Tibial artery (tissue), 4 donors: ENCODE data around the gene PCBP3.

Experiments used
- DNase-seq, 2 donors: peaks; one replicate each; pipeline ENCODE4 v3.0.0-alpha.2; 2019
- H3K27ac ChIP-seq, 2 donors: fragments of 200-600 bp; sonication (generic) in 1 of 2; 1 replicate in 1 of 2; 2 replicates in 1 of 2; pipeline ENCODE4 v1.5.1; 2018 to 2019; ENCODE audit warnings: mild to moderate bottlenecking in 1 of 2
- H3K27me3 ChIP-seq, 2 donors: fragments of 200-600 bp; sonication (generic) in 1 of 2; one replicate each; pipeline versions ENCODE4 v1.5.1 to v1.6.0; 2016 to 2019
- H3K36me3 ChIP-seq, 3 donors: fragments of 200-600 bp; sonication (generic) in 2 of 3; one replicate each; pipeline ENCODE4 v1.5.1; 2016 to 2019; ENCODE audit warnings: mild to moderate bottlenecking in 2 of 3
- H3K4me1 ChIP-seq, 4 donors: fragments of 200-600 bp; sonication (generic) in 2 of 4; 1 replicate in 3 of 4; 2 replicates in 1 of 4; pipeline ENCODE4 v1.5.1; 2016 to 2019
- H3K4me3 ChIP-seq, 2 donors: fragments of 200-600 bp; sonication (generic) in 1 of 2; 1 replicate in 1 of 2; 2 replicates in 1 of 2; pipeline ENCODE4 v1.5.1; 2018 to 2019; ENCODE audit warnings: mild to moderate bottlenecking in 2 of 2
- H3K9me3 ChIP-seq, 3 donors: fragments of 200-600 bp; sonication (generic) in 1 of 3; one replicate each; pipeline ENCODE4 v1.5.1; 2016 to 2019
- CTCF ChIP-seq, 2 experiments: fragments of 200-600 bp in 1 of 2; fragments of 450-650 bp in 1 of 2; IDR thresholded peaks; one replicate each; pipeline ENCODE4 v1.5.1; 2017 to 2019; ENCODE audit warnings: antibody characterized with exemption in 2 of 2, mild to moderate bottlenecking in 1 of 2, moderate library complexity in 1 of 2
- intact Hi-C: fragments of 100-400 bp; cut with DNase I; formaldehyde crosslinking; loops from one replicate; pipeline ENCODE4 v1.15.0; 2023; ENCODE audit warnings: low total_unique reads

PCBP3 gene

GRCh38 chr21:45862543-45863207 is 219.2 kb downstream of the PCBP3 start:
- H3K9me3 ChIP-seq, result no peaks in the 10 kb centered on the region
- H3K27me3 ChIP-seq, result peaks cover 0 to 4% of the 10 kb centered on the region in 2 donors
- intact Hi-C loops, result no loop called here
- no peak for DNase-seq
- TF ChIP-seq CTCF (IDR thresholded peaks at IDR 0.05), result no peak
- no peak overlapping the region for H3K4me3 ChIP-seq
- no peak overlapping the region for H3K27ac ChIP-seq
- no peaks in the 10 kb centered on the region for H3K4me1 ChIP-seq
- no peaks in the 10 kb centered on the region for H3K36me3 ChIP-seq

- TF ChIP-seq CTCF (IDR thresholded peaks at IDR 0.05), result no peak
- Histone ChIP-seq H3K27ac (no peak overlapping the region), H3K36me3 (no peaks in the 10 kb centered on the region), H3K9me3 (no peaks in the 10 kb centered on the region), H3K27me3 (peaks cover 0 to 4% of the 10 kb centered on the region in 2 donors), H3K4me1 (no peaks in the 10 kb centered on the region), H3K4me3 (no peak overlapping the region)
- DNase-seq, result no peak
- intact Hi-C loops, result no loop called here
These were observed 219.7 kb downstream of the PCBP3 start for GRCh38 chr21:45863267-45863666.

- peaks cover 0 to 4% of the 10 kb centered on the region in 2 donors for H3K27me3 ChIP-seq
- H3K27ac ChIP-seq, result no peak overlapping the region
- no peak for TF ChIP-seq CTCF (IDR thresholded peaks at IDR 0.05)
- no peaks in the 10 kb centered on the region for H3K4me1 ChIP-seq
- no peaks in the 10 kb centered on the region for H3K36me3 ChIP-seq
- no peak for DNase-seq
- intact Hi-C loops, result no loop called here
- H3K9me3 ChIP-seq, result no peaks in the 10 kb centered on the region
- H3K4me3 ChIP-seq, result no peak overlapping the region
These were observed 220.2 kb downstream of the PCBP3 start for GRCh38 chr21:45863751-45864150.

GRCh38 chr21:45864436-45864835 is 220.9 kb downstream of the PCBP3 start:
- TF ChIP-seq CTCF (IDR thresholded peaks at IDR 0.05), result no peak
- H3K27ac ChIP-seq, result no peak overlapping the region
- H3K4me3 ChIP-seq, result no peak overlapping the region
- H3K36me3 ChIP-seq, result no peaks in the 10 kb centered on the region
- no peaks in the 10 kb centered on the region for H3K9me3 ChIP-seq
- DNase-seq, result no peak
- peaks cover 0 to 4% of the 10 kb centered on the region in 2 donors for H3K27me3 ChIP-seq
- no peaks in the 10 kb centered on the region for H3K4me1 ChIP-seq
- intact Hi-C loops, result no loop called here

GRCh38 chr21:45865106-45865835 is 221.7 kb downstream of the PCBP3 start:
- no peak for DNase-seq
- H3K9me3 ChIP-seq, result no peaks in the 10 kb centered on the region
- peaks cover 0 to 4% of the 10 kb centered on the region in 2 donors for H3K27me3 ChIP-seq
- no peak for TF ChIP-seq CTCF (IDR thresholded peaks at IDR 0.05)
- no peak overlapping the region for H3K27ac ChIP-seq
- H3K4me3 ChIP-seq, result no peak overlapping the region
- no peaks in the 10 kb centered on the region for H3K4me1 ChIP-seq
- no peaks in the 10 kb centered on the region for H3K36me3 ChIP-seq
- intact Hi-C loops, result no loop called here
